H1 (cell line): Measurements from ENCODE around the gene AHSP. TPM values are rescaled to one million over a fixed set of nuclear protein-coding genes. Genes with fewer than 3 reads are reported as not detected.

ENCODE experiments used
- ASH2L ChIP-seq: fragments of 200-600, 300-600 bp; sonication (generic); IDR thresholded peaks from one replicate; pipeline ENCODE4 v1.7.1; 2017; ENCODE audit warnings: low read length
- BCL11A ChIP-seq, 2 experiments: IDR thresholded peaks; one replicate each; pipeline ENCODE4 v1.6.1; 2011; ENCODE audit warnings: low read depth in 2 of 2, low read length in 2 of 2, mild to moderate bottlenecking in 2 of 2
- GTF2F1 ChIP-seq: IDR thresholded peaks from 2 replicates; pipeline ENCODE4 v1.6.1; 2012; ENCODE audit warnings: low read depth, low read length, improper control_type of control experiment, borderline replicate concordance
- RXRA ChIP-seq: IDR thresholded peaks from 2 replicates; pipeline ENCODE4 v1.6.1; 2011; ENCODE audit warnings: low read depth, mild to moderate bottlenecking, low read length, moderate library complexity; ENCODE audit not compliant: insufficient read depth
- SAP30 ChIP-seq: fragments of 300-600 bp; sonication (generic); IDR thresholded peaks from 2 replicates; pipeline ENCODE4 v1.7.1; 2012; ENCODE audit warnings: low read length, moderate library complexity, mild to moderate bottlenecking, inconsistent platforms; ENCODE audit not compliant: insufficient read depth, insufficient replicate concordance
- polyA plus RNA-seq, 7 experiments: library from polyadenylated mRNA; depleted of rRNA in 3 of 7; stranded (reverse) in 5 of 7; unstranded in 2 of 7; fragments of >200 nt in 5 of 7; fragments of 200-250 nt in 2 of 7; gene quantifications; 1 replicate in 5 of 7; 2 replicates in 1 of 7; 4 replicates in 1 of 7; pipeline versions ENCODE4 v1.2.1 to v1.2.3, GENCODE V29; 2011 to 2013; ENCODE audit warnings: missing spikeins in 2 of 7, mixed read lengths in 2 of 7
- total RNA-seq: library from RNA; stranded (reverse); fragmentation: NEBNext Ultra II Directional; extraction: Animal tissue kit (Norgen Biotek cat#: 25700); gene quantifications from 2 replicates; pipeline ENCODE4 v1.2.1, GENCODE V29; 2021

Gene AHSP
- total and polyA plus RNA-seq, 2 of the 8 experiments (the other 6 are each of a cell fraction or from before 2014, with no cell fraction given): 0.91 to 15.3 TPM

- no peak for TF ChIP-seq BCL11A (IDR thresholded peaks at IDR 0.05; ENCODE audit: low read depth in 2 of 2, low read length in 2 of 2)
- TF ChIP-seq GTF2F1: no peak
- no peak for TF ChIP-seq ASH2L
- no peak for TF ChIP-seq RXRA
- TF ChIP-seq SAP30: no peak
- TF ChIP-seq, all 59 proteins: peak for 0
Measured at GRCh38 chr16:31489298-31489564, 38.5 kb upstream of the AHSP start (continued).
